Esophagus squamous epithelium (tissue), 5 donors: ENCODE results near the gene ADGRD1. TPM values are rescaled to one million over a fixed set of nuclear protein-coding genes. Genes with fewer than 3 reads are reported as not detected.

Experiments used
- DNase-seq: peaks from one replicate; lab custom pipeline; 2025; lab: John Stamatoyannopoulos, UW
- H3K27ac ChIP-seq, 4 donors: fragments of 200-600 bp; sonication (generic); one replicate each; pipeline ENCODE4 v1.5.1; 2016 to 2019; ENCODE audit warnings: mild to moderate bottlenecking in 1 of 4
- H3K27me3 ChIP-seq, 4 donors: fragments of 200-600 bp; sonication (generic); 1 replicate in 3 of 4; 2 replicates in 1 of 4; pipeline versions ENCODE4 v1.5.1 to v1.6.0; 2017 to 2021; ENCODE audit warnings: antibody characterized with exemption in 1 of 4
- H3K36me3 ChIP-seq, 3 donors: fragments of 200-600 bp; sonication (generic); one replicate each; pipeline ENCODE4 v1.5.1; 2016 to 2019
- H3K4me1 ChIP-seq, 3 donors: fragments of 200-600 bp; sonication (generic); one replicate each; pipeline ENCODE4 v1.5.1; 2017 to 2019
- H3K4me3 ChIP-seq, 4 donors: fragments of 200-600 bp; sonication (generic); 1 replicate in 3 of 4; 2 replicates in 1 of 4; pipeline ENCODE4 v1.5.1; 2016 to 2019; ENCODE audit warnings: mild to moderate bottlenecking in 2 of 4, moderate library complexity in 1 of 4
- H3K9me3 ChIP-seq, 3 donors: fragments of 200-600 bp; sonication (generic); one replicate each; pipeline ENCODE4 v1.5.1; 2016 to 2019
- POLR2A ChIP-seq, 4 donors: fragments of 450-650 bp; IDR thresholded peaks; one replicate each; pipeline ENCODE4 v1.6.1; 2017; ENCODE audit warnings: antibody characterized with exemption in 4 of 4, mild to moderate bottlenecking in 4 of 4, moderate library complexity in 3 of 4
- WGBS, 2 donors: methylation state at CpG; one replicate each; pipeline ENCODE4 v1.1.5; 2018; 5-methylcytosine and 5-hydroxymethylcytosine counted together
- intact Hi-C: fragments of 100-400 bp; cut with DNase I; formaldehyde crosslinking; loops from one replicate; pipeline ENCODE4 v1.15.0; 2022
- total RNA-seq, 4 donors: library from RNA; depleted of rRNA; stranded (reverse); fragments of >200 nt; gene quantifications; one replicate each; pipeline ENCODE4 v1.1.0, GENCODE V29; 2016
- TF ChIP-seq, protein P1 (sequence below), 6 experiments: fragments of 450-650 bp in 4 of 6; fragments of 200-600 bp in 2 of 6; sonication (generic) in 2 of 6; IDR thresholded peaks; one replicate each; pipeline ENCODE4 v1.5.1; 2016 to 2019; ENCODE audit warnings: antibody characterized with exemption in 6 of 6, mild to moderate bottlenecking in 4 of 6, moderate library complexity in 4 of 6
- donor health status: DM: yes; HTN: yes; CAD: no.

ADGRD1 gene
- total RNA-seq, 4 donors from 2014 or later = 2.2 to 28.2 (median 8.8) TPM

GRCh38 chr12:130958557-130959140 lies 4.9 kb downstream of the ADGRD1 start:
- Histone ChIP-seq H3K9me3 (no peaks in the 10 kb centered on the region), H3K4me1 (peaks cover 0 to 8% (median 0%) of the 10 kb centered on the region in 3 donors), H3K27me3 (peaks cover 0 to 14% (median 0%) of the 10 kb centered on the region in 4 donors), H3K27ac (peak overlapping the region in 3 of 4 donors; percentile 13 to 44 (median 25)), H3K36me3 (no peaks in the 10 kb centered on the region), H3K4me3 (no peak overlapping the region)
- no peak for DNase-seq
- TF ChIP-seq, protein P1, sequence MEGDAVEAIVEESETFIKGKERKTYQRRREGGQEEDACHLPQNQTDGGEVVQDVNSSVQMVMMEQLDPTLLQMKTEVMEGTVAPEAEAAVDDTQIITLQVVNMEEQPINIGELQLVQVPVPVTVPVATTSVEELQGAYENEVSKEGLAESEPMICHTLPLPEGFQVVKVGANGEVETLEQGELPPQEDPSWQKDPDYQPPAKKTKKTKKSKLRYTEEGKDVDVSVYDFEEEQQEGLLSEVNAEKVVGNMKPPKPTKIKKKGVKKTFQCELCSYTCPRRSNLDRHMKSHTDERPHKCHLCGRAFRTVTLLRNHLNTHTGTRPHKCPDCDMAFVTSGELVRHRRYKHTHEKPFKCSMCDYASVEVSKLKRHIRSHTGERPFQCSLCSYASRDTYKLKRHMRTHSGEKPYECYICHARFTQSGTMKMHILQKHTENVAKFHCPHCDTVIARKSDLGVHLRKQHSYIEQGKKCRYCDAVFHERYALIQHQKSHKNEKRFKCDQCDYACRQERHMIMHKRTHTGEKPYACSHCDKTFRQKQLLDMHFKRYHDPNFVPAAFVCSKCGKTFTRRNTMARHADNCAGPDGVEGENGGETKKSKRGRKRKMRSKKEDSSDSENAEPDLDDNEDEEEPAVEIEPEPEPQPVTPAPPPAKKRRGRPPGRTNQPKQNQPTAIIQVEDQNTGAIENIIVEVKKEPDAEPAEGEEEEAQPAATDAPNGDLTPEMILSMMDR (IDR thresholded peaks at IDR 0.05) = no peak
- no peak for TF ChIP-seq POLR2A (IDR thresholded peaks at IDR 0.05)
- intact Hi-C loops = no loop called here
- 79 to 86% methylated on average over 13 to 17 of the region's 26 CpGs for WGBS, 2 donors

- DNase-seq = no peak
- no peak overlapping the region for H3K4me3 ChIP-seq
- peak overlapping the region in 2 of 4 donors; percentile 33 to 45 for H3K27ac ChIP-seq
- H3K9me3 ChIP-seq = no peaks in the 10 kb centered on the region
- TF ChIP-seq, protein P1 (IDR thresholded peaks at IDR 0.05) = no peak
- no peak for TF ChIP-seq POLR2A (IDR thresholded peaks at IDR 0.05)
- intact Hi-C loops = no loop called here
- WGBS, 2 donors = 78 to 94% methylated on average over 4 to 7 of the region's 8 CpGs
- H3K27me3 ChIP-seq = peaks cover 0 to 5% (median 0%) of the 10 kb centered on the region in 4 donors
- peaks cover 0 to 8% (median 0%) of the 10 kb centered on the region in 3 donors for H3K4me1 ChIP-seq
- no peaks in the 10 kb centered on the region for H3K36me3 ChIP-seq
These were observed 5.9 kb downstream of the ADGRD1 start for GRCh38 chr12:130959632-130960031.

DNA sequence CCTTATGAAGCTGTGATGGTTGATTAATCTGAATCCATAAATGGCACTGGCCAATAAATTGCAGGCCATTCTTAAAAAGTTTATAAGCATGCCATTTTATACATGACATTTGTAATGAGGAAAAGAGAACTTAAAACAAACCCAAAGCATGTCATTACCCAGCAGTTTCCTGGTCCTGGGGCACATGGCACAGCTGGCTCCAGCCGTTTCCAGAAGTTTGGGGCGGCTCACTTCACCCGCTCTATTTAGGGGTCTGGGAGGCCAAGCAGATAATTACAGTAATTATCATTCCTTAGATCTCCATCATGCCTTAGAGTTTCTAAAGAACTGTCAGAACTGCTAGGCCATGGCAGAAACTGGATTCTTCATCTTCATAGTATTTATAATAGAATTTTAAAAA lies 6.4 kb downstream of the ADGRD1 start:
- Histone ChIP-seq H3K9me3 (no peaks in the 10 kb centered on the region), H3K27me3 (peaks cover 0 to 3% (median 0%) of the 10 kb centered on the region in 4 donors), H3K4me3 (no peak overlapping the region), H3K36me3 (no peaks in the 10 kb centered on the region), H3K27ac (peak overlapping the region in 2 of 4 donors; percentile 33 to 45), H3K4me1 (peaks cover 0 to 8% (median 0%) of the 10 kb centered on the region in 3 donors)
- 65 to 83% methylated on average over 3 of the region's 3 CpGs for WGBS, 2 donors
- no peak for DNase-seq
- no peak for TF ChIP-seq POLR2A (IDR thresholded peaks at IDR 0.05)
- TF ChIP-seq, protein P1 (IDR thresholded peaks at IDR 0.05) = no peak
- intact Hi-C loops = no loop called here

DNA sequence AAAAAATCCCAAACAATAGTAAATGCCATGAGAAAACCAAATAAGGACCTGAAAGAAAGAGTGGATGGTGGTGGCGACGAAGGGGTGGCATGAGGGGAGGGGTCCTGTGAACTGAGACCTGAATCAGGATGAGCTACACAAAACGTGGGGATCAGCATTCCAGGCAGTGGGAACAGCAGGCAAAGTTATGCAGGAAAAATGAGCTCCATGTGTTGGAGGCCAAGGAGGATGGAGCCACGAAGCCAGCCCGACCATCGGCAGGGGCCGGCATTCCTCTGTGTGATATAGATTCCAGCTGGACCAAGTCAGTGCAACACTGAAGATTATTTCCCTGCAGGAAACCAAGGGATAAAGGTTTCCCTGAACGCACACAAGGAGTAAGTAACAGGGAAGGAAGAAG lies 7.1 kb downstream of the ADGRD1 start:
- no peak for TF ChIP-seq POLR2A (IDR thresholded peaks at IDR 0.05)
- TF ChIP-seq, protein P1 (IDR thresholded peaks at IDR 0.05) = no peak
- 79 to 87% methylated on average over 7 to 8 of the region's 8 CpGs for WGBS, 2 donors
- Histone ChIP-seq H3K9me3 (no peaks in the 10 kb centered on the region), H3K4me3 (no peak overlapping the region), H3K27me3 (no peaks in the 10 kb centered on the region), H3K4me1 (peaks cover 0 to 12% (median 0%) of the 10 kb centered on the region in 3 donors), H3K27ac (peak overlapping the region in 2 of 4 donors; percentile 43 to 69), H3K36me3 (no peaks in the 10 kb centered on the region)
- intact Hi-C loops = no loop called here
- DNase-seq = no peak

- H3K9me3 ChIP-seq = no peaks in the 10 kb centered on the region
- no peaks in the 10 kb centered on the region for H3K27me3 ChIP-seq
- H3K27ac ChIP-seq = peak overlapping the region in 3 of 4 donors; percentile 27 to 69 (median 45)
- H3K4me3 ChIP-seq = no peak overlapping the region
- no peak for DNase-seq
- TF ChIP-seq POLR2A (IDR thresholded peaks at IDR 0.05) = no peak
- TF ChIP-seq, protein P1 (IDR thresholded peaks at IDR 0.05) = no peak
- 63 to 70% methylated on average over 9 of the region's 9 CpGs for WGBS, 2 donors
- intact Hi-C loops = no loop called here
- H3K36me3 ChIP-seq = no peaks in the 10 kb centered on the region
- H3K4me1 ChIP-seq = peaks cover 0 to 15% (median 0%) of the 10 kb centered on the region in 3 donors
These were observed 8.3 kb downstream of the ADGRD1 start for GRCh38 chr12:130961921-130962451.
